Cardiac muscle cell (in vitro differentiated cells and primary cell): ENCODE data around the gene HS6ST3. TPM values are rescaled to one million over a fixed set of nuclear protein-coding genes. Genes with fewer than 3 reads are reported as not detected.

ENCODE experiments used
- DNase-seq, 2 donors: peaks; one replicate each; pipeline versions ENCODE4 v3.0.0 to v3.0.0-alpha.2; 2010 to 2017; ENCODE audit warnings: low read depth in 1 of 2, low spot score in 1 of 2
- H3K27ac ChIP-seq: fragments of 200-600 bp; sonication (generic); 2 replicates; pipeline ENCODE4 v1.5.1; 2016
- H3K27me3 ChIP-seq: fragments of 200-600 bp; sonication (generic); 2 replicates; pipeline ENCODE4 v1.6.0; 2016; ENCODE audit warnings: control low read depth
- H3K36me3 ChIP-seq: fragments of 200-600 bp; sonication (generic); 2 replicates; pipeline ENCODE4 v1.5.1; 2016; ENCODE audit warnings: control low read depth
- H3K4me1 ChIP-seq: fragments of 200-600 bp; sonication (generic); 2 replicates; pipeline ENCODE4 v1.8.1; 2017; ENCODE audit warnings: low read depth, mild to moderate bottlenecking, mixed run types
- H3K4me3 ChIP-seq: fragments of 200-600 bp; sonication (generic); 2 replicates; pipeline ENCODE4 v1.5.1; 2016; ENCODE audit warnings: mild to moderate bottlenecking
- H3K9me3 ChIP-seq: fragments of 200-600 bp; sonication (generic); 2 replicates; pipeline ENCODE4 v1.5.1; 2017; ENCODE audit warnings: low read depth, mild to moderate bottlenecking, control low read depth
- CTCF ChIP-seq: IDR thresholded peaks from 2 replicates; pipeline ENCODE4 v1.5.1; 2012; ENCODE audit warnings: low read depth, mild to moderate bottlenecking, low read length
- polyA plus RNA-seq: library from polyadenylated mRNA; unstranded; fragments of >200 nt; fragmentation: Nextera tagmentation; extraction: Ambion mirVana; gene quantifications from 2 replicates; pipeline ENCODE4 v1.2.1, GENCODE V29; 2016
- total RNA-seq: library from RNA; depleted of rRNA; stranded (reverse); fragments of >200 nt; gene quantifications from 2 replicates; pipeline ENCODE4 v1.2.3, GENCODE V29; 2016

HS6ST3 gene
- total and polyA plus RNA-seq, 2 experiments from 2014 or later = 0.38 to 0.39 TPM

GRCh38 chr13:96710166-96710862 lies 620.4 kb downstream of the HS6ST3 start:
- no peaks in the 10 kb centered on the region for H3K27me3 ChIP-seq
- no peaks in the 10 kb centered on the region for H3K36me3 ChIP-seq
- no peak for TF ChIP-seq CTCF
- no peak overlapping the region for H3K27ac ChIP-seq
- no peak overlapping the region for H3K4me3 ChIP-seq
- DNase-seq = no peak
- no peaks in the 10 kb centered on the region for H3K4me1 ChIP-seq
- no peaks in the 10 kb centered on the region for H3K9me3 ChIP-seq

DNA sequence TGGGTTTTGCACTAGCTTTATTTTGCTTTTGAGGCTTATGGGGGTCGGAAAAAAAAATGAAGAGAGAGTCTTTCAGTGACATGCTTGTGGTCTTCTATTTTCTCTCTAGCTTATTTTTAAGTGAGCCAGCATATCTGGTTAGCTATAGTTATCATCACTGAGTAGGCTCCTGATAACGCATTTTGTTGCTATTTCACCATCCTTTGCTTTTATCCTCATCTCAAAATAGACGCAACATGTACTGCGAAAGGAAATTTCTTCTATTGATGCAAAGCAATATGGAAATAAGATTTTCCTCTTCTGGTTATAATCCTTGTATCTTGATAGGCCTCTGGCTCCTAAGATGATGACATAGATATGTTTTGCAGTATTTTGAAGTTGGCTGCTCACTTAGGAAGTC lies 630.5 kb downstream of the HS6ST3 start:
- no peaks in the 10 kb centered on the region for H3K36me3 ChIP-seq
- H3K27ac ChIP-seq = no peak overlapping the region
- H3K9me3 ChIP-seq = no peaks in the 10 kb centered on the region
- no peaks in the 10 kb centered on the region for H3K27me3 ChIP-seq
- DNase-seq = no peak
- no peak overlapping the region for H3K4me3 ChIP-seq
- H3K4me1 ChIP-seq = no peaks in the 10 kb centered on the region
- no peak for TF ChIP-seq CTCF

DNA sequence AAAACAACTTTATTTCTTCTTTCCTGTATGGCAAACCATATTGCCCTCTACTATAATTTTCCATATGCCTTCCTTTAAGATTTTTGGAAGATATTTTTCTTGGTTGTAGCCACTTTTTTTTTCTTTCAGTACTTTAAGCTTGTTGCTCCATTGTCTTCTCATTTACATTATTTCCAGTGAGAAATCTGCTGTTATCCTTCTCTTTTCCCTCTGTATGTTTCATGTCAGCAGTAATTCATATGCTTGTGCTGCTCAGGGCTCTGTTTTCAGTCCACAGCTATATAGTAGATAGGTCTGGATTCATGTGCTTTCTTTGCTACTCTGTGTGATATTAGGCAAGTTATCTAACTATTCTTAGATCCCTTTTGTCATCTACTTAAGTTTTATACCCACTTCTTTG lies 636.7 kb downstream of the HS6ST3 start:
- TF ChIP-seq CTCF = no peak
- Histone ChIP-seq H3K27me3 (no peaks in the 10 kb centered on the region), H3K4me1 (no peaks in the 10 kb centered on the region), H3K9me3 (no peaks in the 10 kb centered on the region), H3K4me3 (no peak overlapping the region), H3K27ac (no peak overlapping the region), H3K36me3 (no peaks in the 10 kb centered on the region)
- DNase-seq = no peak

GRCh38 chr13:96728463-96728862 lies 638.6 kb downstream of the HS6ST3 start:
- no peak overlapping the region for H3K27ac ChIP-seq
- no peaks in the 10 kb centered on the region for H3K4me1 ChIP-seq
- no peak for DNase-seq
- no peak overlapping the region for H3K4me3 ChIP-seq
- no peaks in the 10 kb centered on the region for H3K36me3 ChIP-seq
- no peaks in the 10 kb centered on the region for H3K9me3 ChIP-seq
- TF ChIP-seq CTCF = no peak
- H3K27me3 ChIP-seq = no peaks in the 10 kb centered on the region

GRCh38 chr13:96730676-96731075 lies 640.8 kb downstream of the HS6ST3 start:
- H3K4me3 ChIP-seq = no peak overlapping the region
- no peaks in the 10 kb centered on the region for H3K4me1 ChIP-seq
- H3K27me3 ChIP-seq = no peaks in the 10 kb centered on the region
- H3K27ac ChIP-seq = no peak overlapping the region
- no peaks in the 10 kb centered on the region for H3K36me3 ChIP-seq
- no peak for TF ChIP-seq CTCF
- no peak for DNase-seq
- no peaks in the 10 kb centered on the region for H3K9me3 ChIP-seq

DNA sequence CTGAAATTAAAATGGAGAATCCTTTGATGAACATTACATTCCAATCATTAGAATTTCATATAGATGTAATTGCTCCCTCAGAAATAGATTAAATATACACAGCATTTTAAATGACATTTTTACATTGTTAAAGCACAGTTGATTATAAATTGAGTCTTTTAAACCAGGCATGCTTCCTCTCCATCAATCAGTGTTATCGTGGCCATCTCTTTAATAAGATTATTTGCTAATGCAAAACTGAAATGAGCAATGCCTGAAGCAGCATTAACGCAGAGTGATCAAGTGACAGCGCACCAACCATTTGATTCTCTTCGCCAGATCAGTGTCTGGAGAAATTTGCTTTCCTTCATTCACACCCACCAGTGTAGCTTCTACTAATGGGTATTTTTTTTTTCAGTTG lies 644.6 kb downstream of the HS6ST3 start:
- Histone ChIP-seq H3K27me3 (no peaks in the 10 kb centered on the region), H3K27ac (no peak overlapping the region), H3K36me3 (no peaks in the 10 kb centered on the region), H3K4me1 (no peaks in the 10 kb centered on the region), H3K4me3 (no peak overlapping the region), H3K9me3 (no peaks in the 10 kb centered on the region)
- TF ChIP-seq CTCF = no peak
- no peak for DNase-seq
